Natural killer cell (primary cell): Measurements from ENCODE around the gene SLIT1. TPM values are rescaled to one million over a fixed set of nuclear protein-coding genes. Genes with fewer than 3 reads are reported as not detected.

Source experiments
- ATAC-seq, 3 donors: fragments of 150-1000 bp in 2 of 3; fragments of 200-7000 bp in 1 of 3; cut with Tn5 transposase; 1 replicate in 1 of 3; 2 replicates in 2 of 3; pipeline ENCODE4 v1.10.0; 2021; ENCODE audit warnings: mild to moderate bottlenecking in 2 of 3, moderate library complexity in 2 of 3
- DNase-seq, 2 donors: peaks; one replicate each; pipeline versions ENCODE4 v3.0.0 to v3.0.0-alpha.2; 2013 to 2021; ENCODE audit warnings: mixed read lengths in 1 of 2
- H3K27ac ChIP-seq: one replicate; pipeline ENCODE4 v1.5.1; 2013; ENCODE audit warnings: mild to moderate bottlenecking, low read length
- H3K27me3 ChIP-seq: one replicate; pipeline ENCODE4 v1.6.1; 2013; ENCODE audit warnings: low read length; ENCODE audit not compliant: control insufficient read depth, insufficient read depth
- H3K36me3 ChIP-seq: one replicate; pipeline ENCODE4 v1.6.1; 2013; ENCODE audit warnings: low read length; ENCODE audit not compliant: control insufficient read depth, insufficient read depth
- H3K4me1 ChIP-seq: one replicate; pipeline ENCODE4 v1.6.1; 2013; ENCODE audit warnings: low read length; ENCODE audit not compliant: control insufficient read depth, insufficient read depth
- H3K4me3 ChIP-seq: one replicate; pipeline ENCODE4 v1.5.1; 2013; ENCODE audit warnings: low read length
- H3K9me3 ChIP-seq: one replicate; pipeline ENCODE4 v1.6.1; 2013; ENCODE audit warnings: low read length; ENCODE audit not compliant: control insufficient read depth, insufficient read depth
- H3K27ac Mint-ChIP-seq, 2 donors: one replicate each; pipeline ENCODE4 v1.8.0; 2022; ENCODE audit warnings: mild to moderate bottlenecking in 2 of 2, mixed read lengths in 2 of 2, moderate library complexity in 1 of 2
- H3K27me3 Mint-ChIP-seq, 2 donors: one replicate each; pipeline ENCODE4 v1.8.0; 2022; ENCODE audit warnings: low read depth in 2 of 2, mixed read lengths in 2 of 2
- H3K36me3 Mint-ChIP-seq: one replicate; pipeline ENCODE4 v1.8.0; 2022; ENCODE audit warnings: mixed read lengths
- H3K4me1 Mint-ChIP-seq, 2 donors: one replicate each; pipeline ENCODE4 v1.8.0; 2022; ENCODE audit warnings: mixed read lengths in 2 of 2
- H3K4me3 Mint-ChIP-seq: one replicate; pipeline ENCODE4 v1.8.0; 2022; ENCODE audit warnings: mild to moderate bottlenecking, moderate library complexity, mixed read lengths
- H3K9me3 Mint-ChIP-seq, 2 donors: one replicate each; pipeline ENCODE4 v1.8.0; 2022; ENCODE audit warnings: mixed read lengths in 2 of 2
- CTCF ChIP-seq: fragments of 200-600 bp; IDR thresholded peaks from one replicate; pipeline ENCODE4 v1.8.0; 2022; ENCODE audit warnings: antibody characterized with exemption
- WGBS: methylation state at CpG from one replicate; pipeline ENCODE4 v1.1.7; 2013; ENCODE audit warnings: missing lambda C conversion rate; ENCODE audit not compliant: insufficient coverage; 5-methylcytosine and 5-hydroxymethylcytosine counted together
- intact Hi-C: fragments of 100-400 bp; cut with micrococcal nuclease; formaldehyde crosslinking; loops from one replicate; pipeline ENCODE4 v1.14.2; 2022
- total RNA-seq, 4 donors: library from RNA; stranded (reverse); fragments of 120-200 nt in 1 of 4; gene quantifications; one replicate each; pipeline versions ENCODE4 v1.2.3 to v1.2.4, GENCODE V29; 2013 to 2022

The SLIT1 gene
- total RNA-seq, 3 donors from 2014 or later (not counting 1 experiment from before 2014, with no cell fraction given) = 0.28 to 1.5 (median 1.1) TPM

- H3K27me3 Mint-ChIP-seq = peaks cover 7 to 19% of the 10 kb centered on the region in 2 donors
- no peak overlapping the region for H3K4me3 Mint-ChIP-seq
- H3K27ac Mint-ChIP-seq = no peak overlapping the region
- no peak for TF ChIP-seq CTCF
- Histone ChIP-seq H3K4me1 (peaks cover 13% of the 10 kb centered on the region), H3K9me3 (no peaks in the 10 kb centered on the region), H3K27me3 (no peaks in the 10 kb centered on the region), H3K36me3 (no peaks in the 10 kb centered on the region), H3K27ac (no peak overlapping the region), H3K4me3 (no peak overlapping the region)
- DNase-seq (no peak), ATAC-seq (no peak)
- H3K4me1 Mint-ChIP-seq = peaks cover 0 to 15% of the 10 kb centered on the region in 2 donors
- intact Hi-C loops = no loop called here
- H3K36me3 Mint-ChIP-seq = no peaks in the 10 kb centered on the region
- 38% methylated on average over 5 of the region's 6 CpGs for WGBS
- no peaks in the 10 kb centered on the region for H3K9me3 Mint-ChIP-seq
Observed at GRCh38 chr10:97109547-97109946, 76.2 kb downstream of the SLIT1 start.

- no peak for ATAC-seq
- DNase-seq = no peak
- TF ChIP-seq CTCF = no peak
- Histone ChIP-seq H3K4me3 (no peak overlapping the region), H3K4me1 (peaks cover 13% of the 10 kb centered on the region), H3K27me3 (no peaks in the 10 kb centered on the region), H3K9me3 (no peaks in the 10 kb centered on the region), H3K27ac (no peak overlapping the region), H3K36me3 (no peaks in the 10 kb centered on the region)
- H3K27ac Mint-ChIP-seq = no peak overlapping the region
- H3K4me3 Mint-ChIP-seq = no peak overlapping the region
- H3K36me3 Mint-ChIP-seq = no peaks in the 10 kb centered on the region
- intact Hi-C loops = no loop called here
- WGBS = 34% methylated on average over 4 of the region's 5 CpGs
- peaks cover 0 to 15% of the 10 kb centered on the region in 2 donors for H3K4me1 Mint-ChIP-seq
- H3K9me3 Mint-ChIP-seq = no peaks in the 10 kb centered on the region
- H3K27me3 Mint-ChIP-seq = peaks cover 7 to 23% of the 10 kb centered on the region in 2 donors
Observed at GRCh38 chr10:97107551-97107950, 78.2 kb downstream of the SLIT1 start.

GRCh38 chr10:97106207-97106606, 79.6 kb downstream of the SLIT1 start:
- Mint-ChIP-seq H3K27me3 (peaks cover 0 to 17% of the 10 kb centered on the region in 2 donors), H3K36me3 (no peaks in the 10 kb centered on the region), H3K27ac (no peak overlapping the region), H3K9me3 (no peaks in the 10 kb centered on the region), H3K4me3 (no peak overlapping the region), H3K4me1 (peaks cover 0 to 11% of the 10 kb centered on the region in 2 donors)
- Histone ChIP-seq H3K4me1 (peaks cover 13% of the 10 kb centered on the region), H3K36me3 (no peaks in the 10 kb centered on the region), H3K4me3 (no peak overlapping the region), H3K27me3 (no peaks in the 10 kb centered on the region), H3K27ac (no peak overlapping the region), H3K9me3 (no peaks in the 10 kb centered on the region)
- ATAC-seq (no peak), DNase-seq (no peak)
- intact Hi-C loops = no loop called here
- 71% methylated on average over 6 of the region's 6 CpGs for WGBS
- no peak for TF ChIP-seq CTCF

- Histone ChIP-seq H3K4me1 (peaks cover 13% of the 10 kb centered on the region), H3K36me3 (no peaks in the 10 kb centered on the region), H3K27ac (no peak overlapping the region), H3K4me3 (no peak overlapping the region), H3K9me3 (no peaks in the 10 kb centered on the region), H3K27me3 (no peaks in the 10 kb centered on the region)
- no peak overlapping the region for H3K4me3 Mint-ChIP-seq
- no peak for TF ChIP-seq CTCF
- intact Hi-C loops = no loop called here
- H3K36me3 Mint-ChIP-seq = no peaks in the 10 kb centered on the region
- peaks cover 0 to 15% of the 10 kb centered on the region in 2 donors for H3K27me3 Mint-ChIP-seq
- H3K4me1 Mint-ChIP-seq = peaks cover 0 to 11% of the 10 kb centered on the region in 2 donors
- H3K27ac Mint-ChIP-seq = no peak overlapping the region
- WGBS = 88% methylated on average over 7 of the region's 7 CpGs
- ATAC-seq (no peak), DNase-seq (no peak)
- no peaks in the 10 kb centered on the region for H3K9me3 Mint-ChIP-seq
Observed at GRCh38 chr10:97105303-97105702, 80.5 kb downstream of the SLIT1 start.
